ENCODE measurements around the gene TMPRSS11E. TPM values are rescaled to one million over a fixed set of nuclear protein-coding genes. Genes with fewer than 3 reads are reported as not detected.

The TMPRSS11E gene
- total RNA-seq, 2 experiments from 2014 or later: not detected

- Mint-ChIP-seq H3K27ac (no peak overlapping the region), H3K27me3 (no peaks in the 10 kb centered on the region), H3K9me3 (no peaks in the 10 kb centered on the region), H3K4me3 (no peak overlapping the region), H3K4me1 (peaks cover 24% of the 10 kb centered on the region), H3K36me3 (ENCODE audit: low read depth) (peaks cover 3% of the 10 kb centered on the region)
- CTCF ChIA-PET: no interaction called here
- POLR2A ChIA-PET: no interaction called here
- DNase-seq: no peak
These were observed 14.9 kb upstream of the TMPRSS11E start for GRCh38 chr4:68432320-68432719.

- no peaks in the 10 kb centered on the region for H3K9me3 Mint-ChIP-seq
- ChIA-PET POLR2A (no interaction called here), CTCF (no interaction called here)
- H3K27ac Mint-ChIP-seq: no peak overlapping the region
- no peak for DNase-seq
- peaks cover 33% of the 10 kb centered on the region for H3K4me1 Mint-ChIP-seq
- H3K27me3 Mint-ChIP-seq: no peaks in the 10 kb centered on the region
- no peak overlapping the region for H3K4me3 Mint-ChIP-seq
- peaks cover 9% of the 10 kb centered on the region for H3K36me3 Mint-ChIP-seq (ENCODE audit: low read depth)
These were observed 13.7 kb upstream of the TMPRSS11E start for GRCh38 chr4:68433582-68433981.

- Mint-ChIP-seq H3K9me3 (no peaks in the 10 kb centered on the region), H3K27ac (no peak overlapping the region), H3K4me1 (peaks cover 38% of the 10 kb centered on the region), H3K4me3 (no peak overlapping the region), H3K27me3 (no peaks in the 10 kb centered on the region), H3K36me3 (ENCODE audit: low read depth) (peaks cover 12% of the 10 kb centered on the region)
- ChIA-PET CTCF (no interaction called here), POLR2A (no interaction called here)
- no peak for DNase-seq
These were observed 13.0 kb upstream of the TMPRSS11E start for GRCh38 chr4:68434277-68434676.

- POLR2A ChIA-PET: no interaction called here
- peaks cover 43% of the 10 kb centered on the region for H3K4me1 Mint-ChIP-seq
- no peaks in the 10 kb centered on the region for H3K9me3 Mint-ChIP-seq
- CTCF ChIA-PET: interaction anchor here (1.1 kb wide), 1 partner anchor 171 kb away, joined by 3 read pairs; no protein-coding TSS in a partner anchor
- H3K36me3 Mint-ChIP-seq (ENCODE audit: low read depth): peaks cover 13% of the 10 kb centered on the region
- no peak for DNase-seq
- H3K27me3 Mint-ChIP-seq: no peaks in the 10 kb centered on the region
- no peak overlapping the region for H3K27ac Mint-ChIP-seq
- no peak overlapping the region for H3K4me3 Mint-ChIP-seq
These were observed 12.4 kb upstream of the TMPRSS11E start for GRCh38 chr4:68434836-68435235.

GRCh38 chr4:68445111-68445510, 2.2 kb upstream of the TMPRSS11E start:
- H3K4me3 Mint-ChIP-seq: no peak overlapping the region
- peaks cover 26% of the 10 kb centered on the region for H3K4me1 Mint-ChIP-seq
- H3K27ac Mint-ChIP-seq: no peak overlapping the region
- POLR2A ChIA-PET: no interaction called here
- CTCF ChIA-PET: no interaction called here
- no peaks in the 10 kb centered on the region for H3K9me3 Mint-ChIP-seq
- peaks cover 8% of the 10 kb centered on the region for H3K36me3 Mint-ChIP-seq (ENCODE audit: low read depth)
- H3K27me3 Mint-ChIP-seq: peaks cover 5% of the 10 kb centered on the region
- DNase-seq: no peak

- CTCF ChIA-PET: no interaction called here
- H3K4me1 Mint-ChIP-seq: peaks cover 13% of the 10 kb centered on the region
- H3K27ac Mint-ChIP-seq: no peak overlapping the region
- H3K4me3 Mint-ChIP-seq: no peak overlapping the region
- no peaks in the 10 kb centered on the region for H3K9me3 Mint-ChIP-seq
- POLR2A ChIA-PET: no interaction called here
- DNase-seq: no peak
- no peaks in the 10 kb centered on the region for H3K36me3 Mint-ChIP-seq (ENCODE audit: low read depth)
- H3K27me3 Mint-ChIP-seq: peaks cover 5% of the 10 kb centered on the region
These were observed 4.3 kb downstream of the TMPRSS11E start for GRCh38 chr4:68451246-68452211.

- no peak overlapping the region for H3K27ac Mint-ChIP-seq
- ChIA-PET POLR2A (no interaction called here), CTCF (no interaction called here)
- DNase-seq: no peak
- H3K4me1 Mint-ChIP-seq: no peaks in the 10 kb centered on the region
- H3K36me3 Mint-ChIP-seq (ENCODE audit: low read depth): no peaks in the 10 kb centered on the region
- no peaks in the 10 kb centered on the region for H3K9me3 Mint-ChIP-seq
- peaks cover 4% of the 10 kb centered on the region for H3K27me3 Mint-ChIP-seq
- no peak overlapping the region for H3K4me3 Mint-ChIP-seq
These were observed 12.8 kb downstream of the TMPRSS11E start for GRCh38 chr4:68460085-68460484.

- no peak overlapping the region for H3K4me3 Mint-ChIP-seq
- no peaks in the 10 kb centered on the region for H3K4me1 Mint-ChIP-seq
- H3K27me3 Mint-ChIP-seq: peaks cover 3% of the 10 kb centered on the region
- ChIA-PET POLR2A (no interaction called here), CTCF (no interaction called here)
- H3K27ac Mint-ChIP-seq: no peak overlapping the region
- H3K9me3 Mint-ChIP-seq: no peaks in the 10 kb centered on the region
- no peak for DNase-seq
- no peaks in the 10 kb centered on the region for H3K36me3 Mint-ChIP-seq (ENCODE audit: low read depth)
These were observed 14.5 kb downstream of the TMPRSS11E start for GRCh38 chr4:68461790-68462189.

- CTCF ChIA-PET: no interaction called here
- DNase-seq: no peak
- Mint-ChIP-seq H3K4me3 (no peak overlapping the region), H3K27ac (no peak overlapping the region), H3K36me3 (ENCODE audit: low read depth) (no peaks in the 10 kb centered on the region), H3K9me3 (no peaks in the 10 kb centered on the region), H3K4me1 (no peaks in the 10 kb centered on the region), H3K27me3 (no peaks in the 10 kb centered on the region)
- POLR2A ChIA-PET: no interaction called here
These were observed 15.4 kb downstream of the TMPRSS11E start for GRCh38 chr4:68462691-68463090.

GRCh38 chr4:68463796-68464195, 16.5 kb downstream of the TMPRSS11E start:
- H3K36me3 Mint-ChIP-seq (ENCODE audit: low read depth): no peaks in the 10 kb centered on the region
- POLR2A ChIA-PET: no interaction called here
- DNase-seq: no peak
- no peak overlapping the region for H3K27ac Mint-ChIP-seq
- no peaks in the 10 kb centered on the region for H3K27me3 Mint-ChIP-seq
- H3K9me3 Mint-ChIP-seq: no peaks in the 10 kb centered on the region
- no peaks in the 10 kb centered on the region for H3K4me1 Mint-ChIP-seq
- CTCF ChIA-PET: no interaction called here
- no peak overlapping the region for H3K4me3 Mint-ChIP-seq

GRCh38 chr4:68465058-68465457, 17.8 kb downstream of the TMPRSS11E start:
- Mint-ChIP-seq H3K27me3 (no peaks in the 10 kb centered on the region), H3K4me3 (no peak overlapping the region), H3K4me1 (no peaks in the 10 kb centered on the region), H3K36me3 (ENCODE audit: low read depth) (no peaks in the 10 kb centered on the region), H3K9me3 (no peaks in the 10 kb centered on the region), H3K27ac (no peak overlapping the region)
- CTCF ChIA-PET: interaction anchor here (0.8 kb wide), 1 partner anchor 9 kb away, joined by 3 read pairs; no protein-coding TSS in a partner anchor
- POLR2A ChIA-PET: no interaction called here
- DNase-seq: no peak

GRCh38 chr4:68466185-68466584, 18.9 kb downstream of the TMPRSS11E start:
- Mint-ChIP-seq H3K4me3 (no peak overlapping the region), H3K9me3 (no peaks in the 10 kb centered on the region), H3K27ac (no peak overlapping the region), H3K4me1 (no peaks in the 10 kb centered on the region), H3K27me3 (no peaks in the 10 kb centered on the region), H3K36me3 (ENCODE audit: low read depth) (no peaks in the 10 kb centered on the region)
- CTCF ChIA-PET: no interaction called here
- no peak for DNase-seq
- POLR2A ChIA-PET: no interaction called here

GRCh38 chr4:68466751-68467150, 19.5 kb downstream of the TMPRSS11E start:
- Mint-ChIP-seq H3K27ac (no peak overlapping the region), H3K4me3 (no peak overlapping the region), H3K27me3 (no peaks in the 10 kb centered on the region), H3K9me3 (no peaks in the 10 kb centered on the region), H3K36me3 (ENCODE audit: low read depth) (no peaks in the 10 kb centered on the region), H3K4me1 (no peaks in the 10 kb centered on the region)
- POLR2A ChIA-PET: no interaction called here
- CTCF ChIA-PET: no interaction called here
- DNase-seq: no peak

- H3K4me3 Mint-ChIP-seq: no peak overlapping the region
- CTCF ChIA-PET: no interaction called here
- DNase-seq: no peak
- H3K27ac Mint-ChIP-seq: no peak overlapping the region
- POLR2A ChIA-PET: no interaction called here
- H3K4me1 Mint-ChIP-seq: no peaks in the 10 kb centered on the region
- no peaks in the 10 kb centered on the region for H3K36me3 Mint-ChIP-seq (ENCODE audit: low read depth)
- H3K9me3 Mint-ChIP-seq: no peaks in the 10 kb centered on the region
- no peaks in the 10 kb centered on the region for H3K27me3 Mint-ChIP-seq
These were observed 22.2 kb downstream of the TMPRSS11E start for GRCh38 chr4:68469482-68469881.
